GM18858 (cell line): Measurements from ENCODE around the gene ZNF304.
"Not testable (repeated sequence)": the region's sequence is repeated elsewhere in the genome, so short reads cannot be mapped to it uniquely, and the experiment has no call there.

Experiments used
- ATAC-seq: cut with Tn5 transposase; IDR thresholded peaks from one replicate; pipeline ENCODE4 v1.9.1; 2021; ENCODE audit not compliant: unreplicated experiment

Gene ZNF304

DNA sequence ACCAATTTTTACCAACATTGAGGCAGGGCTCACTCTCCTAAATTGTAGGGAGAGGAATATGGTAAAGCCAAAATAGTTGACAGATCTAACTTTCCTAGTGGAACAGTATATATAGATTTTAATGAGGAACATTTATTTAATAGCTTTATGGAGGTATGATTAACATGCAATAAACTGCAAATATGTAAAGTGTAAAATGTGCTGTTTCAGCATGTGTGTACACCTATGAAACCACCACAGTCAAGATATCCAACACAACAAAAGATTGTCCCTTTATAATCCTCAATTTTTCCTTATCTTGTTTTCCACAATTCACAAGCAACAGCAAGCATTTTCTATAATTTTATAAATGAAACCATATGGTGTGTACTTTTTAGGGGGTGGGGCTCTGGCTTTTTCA lies 8.2 kb downstream of the ZNF304 start:
- no peak for ATAC-seq

DNA sequence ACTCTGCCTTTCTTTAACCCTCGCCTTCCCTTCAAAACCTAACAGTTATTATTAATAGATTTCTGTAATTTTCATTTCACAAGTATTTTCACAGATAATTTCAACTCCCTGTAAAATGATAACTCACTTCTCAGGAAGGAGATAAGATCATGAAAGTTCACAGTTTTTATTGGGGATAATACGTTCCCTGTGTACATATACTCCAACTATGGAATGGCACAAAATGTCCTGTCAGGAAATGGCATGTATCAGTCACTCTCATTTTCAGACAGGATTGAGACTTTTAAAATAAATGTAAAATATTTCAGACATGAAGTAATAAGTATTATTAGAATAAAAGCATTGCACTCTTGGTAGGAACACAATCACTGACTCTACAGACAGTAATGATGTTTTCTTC lies 11.3 kb downstream of the ZNF304 start:
- no peak for ATAC-seq

DNA sequence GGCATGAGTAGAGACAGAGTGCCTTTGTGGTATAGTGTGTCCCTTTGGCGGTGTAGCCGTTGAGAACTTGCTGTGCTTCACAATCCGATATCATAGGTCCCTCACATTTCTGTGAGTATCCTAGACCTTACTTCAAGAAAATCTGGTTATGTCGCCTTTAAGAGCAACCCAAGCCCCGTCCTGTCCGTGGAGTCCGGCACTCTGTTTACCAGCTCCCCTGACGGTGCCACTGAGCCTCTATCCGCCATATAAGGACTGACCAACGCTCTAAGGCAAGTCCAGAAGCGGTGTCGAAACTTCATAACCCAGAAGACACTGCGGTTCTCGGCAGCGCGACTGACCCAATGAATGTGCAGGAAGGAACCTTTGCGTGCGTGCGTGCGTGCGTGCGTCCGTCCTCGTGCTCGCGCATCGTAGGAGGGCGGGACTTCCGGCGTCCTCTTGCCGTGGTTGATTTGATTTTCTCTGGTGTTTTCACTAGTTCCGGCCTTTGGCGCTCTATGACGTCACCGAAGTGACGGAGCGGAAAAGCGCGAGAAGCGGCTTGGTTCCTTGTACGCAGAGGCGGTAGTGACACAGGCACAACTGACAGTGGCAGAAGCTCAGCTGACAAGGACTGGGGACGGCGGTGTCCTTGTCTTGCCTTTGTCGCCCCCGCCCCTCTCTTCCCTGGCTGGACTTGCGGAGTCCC lies 12.1 kb downstream of the ZNF304 start, which contains the start of the genes TRAPPC2B and ZNF547:
TSS of gene TRAPPC2B (plus strand) at position 555 of the 691 bp plus-strand sequence. CDS start 1,283 bp downstream, outside the sequence.
TSS of gene ZNF547 (plus strand) at position 555 of the 691 bp plus-strand sequence. CDS start 5,005 bp downstream, outside the sequence.
- peak; percentile 90 for ATAC-seq

DNA sequence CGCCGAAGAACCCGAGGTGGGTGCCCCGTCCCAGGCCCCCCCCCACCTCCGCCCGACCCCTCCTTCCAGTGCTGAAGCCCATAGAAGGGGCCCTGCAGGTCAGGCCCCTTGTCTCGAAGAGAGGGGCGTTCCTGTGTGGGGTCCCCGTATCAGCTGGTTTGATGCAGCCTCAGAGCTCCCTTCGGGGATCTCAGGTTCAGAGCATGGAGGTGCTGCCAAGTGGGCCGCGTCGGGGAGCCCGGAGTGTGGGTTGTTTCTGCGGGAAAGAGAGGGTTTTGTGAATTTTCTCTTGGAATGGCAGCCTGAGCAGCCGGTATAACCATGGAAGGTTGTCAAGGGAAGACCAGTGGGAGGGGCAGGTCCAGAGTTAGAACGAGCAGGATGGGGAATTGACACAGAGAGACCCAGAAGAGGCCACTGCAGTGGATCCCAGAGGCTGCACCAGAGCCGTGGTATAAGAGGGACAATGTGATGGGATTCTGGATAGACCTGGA lies 12.7 kb downstream of the ZNF304 start:
- no peak for ATAC-seq

DNA sequence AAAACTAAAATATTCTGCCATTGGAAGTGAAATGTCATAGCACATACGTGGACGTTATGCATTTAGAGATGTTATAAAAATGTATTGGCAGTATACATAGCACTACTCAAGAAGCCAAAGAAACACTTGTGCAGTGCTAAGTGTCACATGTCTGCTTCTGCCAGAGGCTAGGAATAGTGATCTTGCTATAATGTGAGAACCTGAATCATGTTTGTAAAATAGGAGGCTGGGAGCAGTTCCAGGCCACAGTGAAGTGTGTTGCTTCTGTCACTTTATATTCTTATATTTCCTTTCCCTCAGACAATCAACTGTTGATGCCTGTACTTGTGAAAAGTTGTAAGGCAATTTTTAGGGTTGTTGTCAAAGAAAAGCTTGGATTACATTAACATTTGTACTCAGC lies 15.7 kb downstream of the ZNF304 start:
- no peak for ATAC-seq

DNA sequence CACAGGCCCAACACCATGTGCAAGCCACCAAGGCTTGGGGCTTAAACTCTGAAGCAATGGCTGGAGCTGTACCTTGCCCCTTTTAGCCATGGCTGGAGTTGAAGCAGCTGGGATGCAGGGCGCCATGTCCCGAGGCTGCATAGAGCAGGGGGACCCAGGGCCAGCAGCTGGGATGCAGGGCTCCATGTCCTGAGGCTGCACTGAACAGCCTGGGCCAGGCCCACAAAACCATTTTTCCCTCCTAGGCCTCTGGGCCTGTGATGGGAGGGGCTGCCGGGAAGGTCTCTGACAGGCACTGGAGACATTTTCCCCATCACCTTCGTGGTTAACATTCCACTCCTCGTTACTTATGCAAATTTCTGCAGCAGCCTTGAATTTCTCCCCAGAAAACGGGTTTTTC lies 23.1 kb downstream of the ZNF304 start:
- no peak for ATAC-seq

DNA sequence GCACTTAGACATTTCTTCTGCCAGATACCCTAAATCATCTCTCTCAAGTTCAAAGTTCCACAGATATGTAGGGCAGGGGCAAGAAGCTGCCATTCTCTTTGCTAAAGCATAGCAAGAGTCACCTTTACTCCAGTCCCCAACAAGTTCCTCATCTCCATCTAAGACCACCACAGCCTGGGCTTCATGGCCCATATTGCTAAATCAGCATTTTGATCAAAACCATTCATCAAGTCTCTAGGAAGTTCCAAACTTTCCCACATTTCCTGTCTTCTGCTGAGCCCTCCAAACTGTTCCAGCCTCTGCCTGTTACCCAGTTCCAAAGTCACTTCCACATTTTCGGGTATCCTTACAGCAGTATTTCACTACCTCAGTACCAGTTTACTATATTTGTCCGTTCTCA lies 23.6 kb downstream of the ZNF304 start:
- ATAC-seq = not testable (repeated sequence)

DNA sequence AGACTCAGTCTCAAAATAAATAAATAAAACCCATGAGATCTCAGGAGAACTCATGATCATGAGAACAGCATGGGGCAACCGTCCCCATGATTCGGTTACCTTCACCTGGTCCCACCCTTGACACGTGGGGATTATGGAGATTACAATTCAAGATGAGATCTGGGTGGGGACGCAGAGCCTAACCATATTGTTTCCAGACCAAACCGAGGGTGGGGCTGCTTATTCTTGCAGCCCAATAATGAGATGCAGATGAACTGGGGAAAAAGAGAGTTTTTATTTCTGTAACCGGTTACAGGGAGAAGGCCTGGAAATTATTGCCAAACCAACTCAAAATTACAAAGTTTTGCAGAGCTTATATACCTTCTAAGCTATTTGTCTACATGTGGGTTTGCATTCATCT lies 25.1 kb downstream of the ZNF304 start:
- no peak for ATAC-seq

DNA sequence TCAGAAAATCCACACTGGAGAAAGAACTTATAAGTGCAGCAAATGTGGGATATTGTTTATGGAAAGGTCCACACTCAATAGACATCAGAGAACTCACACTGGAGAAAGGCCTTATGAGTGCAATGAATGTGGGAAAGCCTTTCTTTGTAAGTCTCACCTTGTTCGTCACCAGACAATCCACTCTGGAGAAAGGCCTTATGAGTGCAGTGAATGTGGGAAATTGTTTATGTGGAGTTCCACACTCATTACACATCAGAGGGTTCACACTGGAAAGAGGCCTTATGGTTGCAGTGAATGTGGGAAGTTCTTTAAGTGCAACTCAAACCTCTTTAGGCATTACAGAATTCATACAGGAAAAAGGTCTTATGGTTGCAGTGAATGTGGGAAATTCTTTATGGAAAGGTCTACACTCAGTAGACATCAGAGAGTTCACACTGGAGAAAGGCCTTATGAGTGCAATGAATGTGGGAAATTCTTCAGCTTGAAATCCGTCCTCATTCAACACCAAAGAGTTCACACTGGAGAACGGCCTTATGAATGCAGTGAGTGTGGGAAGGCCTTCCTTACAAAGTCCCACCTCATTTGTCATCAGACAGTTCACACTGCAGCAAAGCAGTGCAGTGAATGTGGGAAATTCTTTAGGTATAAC lies 26.6 kb downstream of the ZNF304 start:
- ATAC-seq = no peak

DNA sequence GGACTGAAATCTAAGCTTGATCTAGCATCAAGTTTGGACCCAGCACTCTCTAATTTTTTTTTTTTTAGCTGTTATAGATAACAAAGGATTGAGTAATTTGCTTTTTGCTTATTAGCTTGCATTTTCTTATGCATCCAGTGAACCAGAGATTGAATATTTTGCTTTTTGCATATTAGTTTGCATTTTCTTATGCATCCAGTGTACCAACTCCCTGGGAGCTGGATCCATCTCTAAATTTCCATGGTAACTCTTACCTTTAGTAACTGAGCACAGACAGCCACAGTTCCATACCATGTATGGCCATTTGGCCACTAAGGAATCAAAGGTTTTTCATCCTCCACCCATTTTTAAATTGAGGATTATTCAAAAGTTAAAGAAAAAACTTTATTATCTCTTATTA lies 29.9 kb downstream of the ZNF304 start:
- ATAC-seq = no peak

DNA sequence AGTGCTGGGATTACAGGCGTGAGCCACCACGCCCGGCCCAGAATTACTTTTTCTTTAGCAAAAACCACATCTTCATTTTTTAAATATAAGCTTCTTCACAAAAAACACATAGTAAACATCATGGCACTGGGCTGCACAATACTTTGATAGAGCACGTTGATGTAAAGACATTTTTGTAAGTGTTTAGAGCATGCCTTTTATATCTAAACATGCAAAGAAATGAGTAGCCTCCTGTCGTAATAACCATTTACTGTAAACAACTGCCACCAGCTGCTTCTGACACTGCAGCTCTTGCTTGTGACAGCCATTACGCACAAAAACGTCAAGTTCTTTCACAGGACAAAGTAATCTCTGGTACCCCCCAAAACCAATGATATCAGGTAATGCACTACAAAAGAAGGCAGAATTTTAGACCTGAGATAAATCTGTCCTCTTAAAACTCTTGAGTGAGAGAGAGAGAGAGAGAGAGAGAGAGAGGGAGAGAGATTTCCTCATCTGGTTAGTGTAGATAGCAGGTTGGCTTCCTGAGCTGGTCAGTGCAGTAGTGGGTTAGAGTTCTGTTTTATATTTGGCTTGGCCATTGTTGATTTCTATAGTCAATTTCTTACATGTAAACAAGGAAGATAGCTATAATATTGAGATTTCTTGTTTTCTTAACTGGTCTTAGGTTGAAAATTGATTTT lies 31.9 kb downstream of the ZNF304 start:
- ATAC-seq = no peak

DNA sequence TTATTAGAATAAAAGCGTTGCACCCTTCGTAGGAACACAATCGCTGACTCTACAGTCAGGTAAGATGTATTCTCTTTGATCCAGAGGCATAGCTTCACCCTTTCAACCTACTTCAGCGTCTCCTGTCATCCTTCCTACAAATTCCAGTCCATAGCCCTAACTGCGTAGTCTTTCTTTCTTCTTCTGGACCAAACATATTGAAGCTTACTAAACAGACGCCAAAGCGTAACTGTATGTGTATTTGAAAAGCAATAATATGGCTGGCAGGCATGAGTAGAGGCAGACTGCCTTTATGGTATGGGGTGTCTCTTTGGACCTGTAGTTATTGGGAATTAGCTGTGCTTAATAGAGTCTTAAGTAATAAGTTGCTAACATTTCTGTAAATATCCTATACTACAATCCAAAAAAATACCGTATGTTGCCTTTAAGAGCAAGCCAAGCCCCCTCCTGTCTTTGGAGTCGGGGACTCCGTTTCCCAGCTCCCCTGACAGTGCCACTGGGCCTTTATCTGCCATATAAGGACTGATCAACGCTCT lies 38.2 kb downstream of the ZNF304 start:
- ATAC-seq = no peak

DNA sequence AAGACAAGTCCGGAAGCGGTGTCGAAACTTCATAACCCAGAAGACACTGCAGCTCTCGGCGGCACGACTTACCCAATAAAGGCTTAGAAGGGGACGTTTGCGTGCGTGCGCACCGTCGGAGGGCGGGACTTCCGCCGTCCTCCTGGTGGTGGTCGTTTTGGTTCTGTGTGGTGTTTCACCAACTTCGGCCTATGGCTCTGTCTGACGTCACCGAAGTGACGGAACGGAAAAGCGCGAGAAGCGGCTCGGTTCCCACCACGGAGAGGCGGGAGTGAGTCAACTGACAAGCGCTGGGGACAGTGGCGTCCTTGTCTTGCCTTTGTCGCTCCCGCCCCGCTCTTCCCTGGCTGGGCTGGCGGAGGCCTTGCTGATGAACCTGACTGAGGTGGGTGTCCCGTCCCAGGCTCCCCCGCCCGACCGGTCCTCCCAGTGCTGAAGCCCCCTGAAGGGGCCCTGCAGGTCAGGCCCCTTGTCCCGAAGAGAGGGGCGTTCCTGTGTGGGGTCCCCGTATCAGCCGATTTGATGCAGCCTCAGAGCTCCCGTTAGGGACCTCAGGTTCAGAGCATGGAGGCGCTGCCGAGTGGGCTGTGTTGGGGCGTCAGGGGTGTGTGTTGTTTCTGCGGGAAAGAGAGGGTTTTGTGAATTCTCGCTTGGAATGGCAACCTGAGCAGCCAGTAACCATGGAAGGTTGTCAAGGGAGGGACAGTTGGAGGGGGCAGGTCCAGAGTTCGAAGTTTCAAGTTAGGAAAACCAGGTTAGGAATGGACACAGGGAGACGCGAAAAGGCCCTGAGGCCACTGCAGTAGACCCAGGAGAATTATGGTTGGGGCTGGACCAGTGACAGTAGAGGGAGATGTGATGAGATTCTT lies 38.9 kb downstream of the ZNF304 start, which contains the start of gene ZNF548:
TSS of gene ZNF548 (plus strand) at position 125 of the 869 bp plus-strand sequence. CDS start at position 371, 246 bp downstream.
- peak; percentile 92 for ATAC-seq

DNA sequence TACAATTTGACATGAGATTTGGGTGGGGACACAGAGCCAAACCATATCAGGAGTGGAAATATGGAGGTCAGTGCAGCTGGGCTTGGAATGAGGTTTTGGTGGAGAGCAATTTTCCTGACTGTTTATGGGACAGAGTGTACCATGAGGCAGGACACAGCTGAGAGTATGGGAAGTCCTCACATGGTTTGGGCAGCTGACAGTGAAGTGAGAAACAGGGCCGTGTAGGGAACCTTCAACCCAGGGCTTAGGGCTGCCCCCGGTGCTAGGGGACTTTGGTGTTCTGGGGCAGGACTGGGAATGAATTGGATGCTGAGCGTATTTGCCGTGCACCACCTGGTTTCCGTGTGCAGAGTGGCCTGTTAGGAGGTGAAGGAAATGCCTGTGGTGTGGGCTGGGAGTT lies 44.6 kb downstream of the ZNF304 start:
- no peak for ATAC-seq

DNA sequence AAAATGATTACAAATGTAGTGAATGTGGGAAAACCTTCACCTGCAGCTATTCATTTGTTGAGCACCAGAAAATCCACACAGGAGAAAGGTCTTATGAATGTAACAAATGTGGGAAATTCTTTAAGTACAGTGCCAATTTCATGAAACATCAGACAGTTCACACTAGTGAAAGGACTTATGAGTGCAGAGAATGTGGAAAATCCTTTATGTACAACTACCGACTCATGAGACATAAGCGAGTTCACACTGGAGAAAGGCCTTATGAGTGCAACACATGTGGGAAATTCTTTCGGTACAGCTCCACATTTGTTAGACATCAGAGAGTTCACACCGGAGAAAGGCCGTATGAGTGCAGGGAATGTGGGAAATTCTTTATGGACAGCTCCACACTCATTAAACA lies 47.8 kb downstream of the ZNF304 start:
- no peak for ATAC-seq

DNA sequence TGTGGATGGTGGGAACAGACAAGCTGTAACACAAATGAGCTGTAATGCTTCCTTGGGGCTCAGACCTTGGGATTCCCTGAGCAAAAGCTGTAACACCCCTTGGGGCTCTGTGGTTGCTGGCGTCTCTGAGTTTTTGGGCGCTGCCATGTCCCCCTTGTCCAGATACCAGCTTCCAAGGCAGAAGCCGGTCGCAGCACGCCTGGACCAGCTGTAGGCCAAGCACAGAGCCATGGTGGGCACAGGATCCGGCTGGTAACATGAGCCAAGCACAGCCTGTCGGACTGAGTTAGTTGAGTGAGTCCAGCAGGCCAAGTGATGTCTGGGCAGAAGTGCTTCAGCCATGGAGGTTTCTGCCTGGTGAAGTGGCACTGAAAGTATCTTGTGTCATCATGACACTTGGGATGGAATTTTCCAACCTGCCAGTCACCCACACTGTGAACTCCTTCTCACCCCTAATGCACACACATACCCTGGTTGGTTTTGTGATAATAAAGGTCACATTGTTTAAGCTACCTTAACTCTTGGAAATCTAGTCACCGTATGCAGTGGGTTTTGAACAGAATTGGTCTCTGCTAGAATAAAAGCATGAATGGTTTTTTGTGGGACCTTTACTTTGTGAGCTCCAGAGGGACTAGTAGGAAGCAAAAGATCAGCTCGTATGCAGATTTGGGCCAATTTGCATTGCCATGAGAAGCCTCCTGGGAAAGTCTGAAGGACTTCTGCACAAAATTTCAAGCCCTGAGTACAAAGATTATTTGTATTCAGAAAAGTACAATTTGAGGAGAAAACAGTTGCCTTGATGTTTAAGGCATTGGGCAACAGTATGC lies 52.9 kb downstream of the ZNF304 start:
- no peak for ATAC-seq

DNA sequence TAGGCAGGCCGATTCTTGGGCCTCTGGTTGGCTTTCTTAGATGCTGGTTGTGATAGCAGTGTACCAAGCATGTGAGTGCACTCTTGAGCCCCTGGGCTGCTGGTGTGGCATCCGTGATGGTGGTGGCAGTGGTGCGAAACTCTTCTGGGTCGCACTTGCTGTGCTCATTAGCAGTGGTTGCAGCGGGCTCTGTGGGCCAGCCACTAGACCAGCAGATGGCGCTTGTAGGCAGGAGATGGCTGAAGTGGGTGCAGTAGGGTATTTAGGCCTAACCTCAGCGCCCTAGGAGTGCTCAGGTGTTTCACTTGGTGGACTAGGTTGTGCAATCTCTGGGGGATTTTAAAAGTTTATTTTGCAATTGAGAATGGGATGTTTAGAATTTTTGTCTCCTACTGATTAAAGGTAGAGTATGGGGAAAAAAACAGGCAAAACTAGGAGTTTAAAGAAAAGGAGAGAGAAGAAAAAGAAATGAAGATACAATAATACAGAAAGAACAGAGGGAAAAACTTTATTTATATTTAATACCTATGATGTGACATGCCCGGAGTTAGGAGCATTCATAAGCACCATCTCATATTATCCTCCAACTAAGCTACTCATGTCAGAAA lies 55.5 kb downstream of the ZNF304 start:
- no peak for ATAC-seq
